CD4-positive, alpha-beta T cell (primary cell): ENCODE results near the gene NCAPG. TPM values are rescaled to one million over a fixed set of nuclear protein-coding genes. Genes with fewer than 3 reads are reported as not detected.

Source experiments
- ATAC-seq: fragments of 200-7000 bp; cut with Tn5 transposase; one replicate; pipeline ENCODE4 v1.10.0; 2022; ENCODE audit warnings: mild to moderate bottlenecking; ENCODE audit not compliant: poor library complexity
- CTCF ChIA-PET: fragments of 350-600 bp; sonication (Branson Sonifier 250); formaldehyde crosslinking; loops from one replicate; lab custom pipeline; 2021; ENCODE audit warnings: antibody characterized with exemption, inconsistent platforms; lab: Charles Lee
- POLR2A ChIA-PET: fragments of 350-600 bp; sonication (Branson Sonifier 250); formaldehyde crosslinking; loops from one replicate; lab custom pipeline; 2021; ENCODE audit warnings: antibody characterized with exemption, inconsistent platforms; lab: Charles Lee
- DNase-seq, 14 experiments: peaks; one replicate each; pipeline ENCODE4 v3.0.0-alpha.2; 2013 to 2020; ENCODE audit warnings: mixed read lengths in 2 of 14
- H3K27ac ChIP-seq, 2 donors: one replicate each; pipeline versions ENCODE4 v1.5.1 to v1.7.0; 2013; ENCODE audit warnings: low read length in 2 of 2, low read depth in 1 of 2, mild to moderate bottlenecking in 1 of 2
- H3K27me3 ChIP-seq, 2 experiments: 1 replicate in 1 of 2; 2 replicates in 1 of 2; pipeline versions ENCODE4 v1.6.1 to v1.7.0; 2013; ENCODE audit warnings: low read length in 2 of 2, control low read depth in 1 of 2, mild to moderate bottlenecking in 1 of 2, moderate library complexity in 1 of 2; ENCODE audit not compliant: insufficient read depth in 2 of 2, control insufficient read depth in 1 of 2
- H3K36me3 ChIP-seq: one replicate; pipeline ENCODE4 v1.6.1; 2013; ENCODE audit warnings: low read length, control low read depth; ENCODE audit not compliant: insufficient read depth
- H3K4me1 ChIP-seq: one replicate; pipeline ENCODE4 v1.6.1; 2013; ENCODE audit warnings: low read length, control low read depth; ENCODE audit not compliant: insufficient read depth
- H3K4me3 ChIP-seq: one replicate; pipeline ENCODE4 v1.5.1; 2013; ENCODE audit warnings: mild to moderate bottlenecking, low read length, moderate library complexity
- H3K9me3 ChIP-seq, 2 experiments: 1 replicate in 1 of 2; 2 replicates in 1 of 2; pipeline versions ENCODE4 v1.6.1 to v1.7.0; 2013; ENCODE audit warnings: low read length in 2 of 2, mild to moderate bottlenecking in 2 of 2, control low read depth in 1 of 2, moderate library complexity in 1 of 2; ENCODE audit not compliant: control insufficient read depth in 1 of 2, insufficient read depth in 1 of 2
- H3K27ac Mint-ChIP-seq: one replicate; pipeline ENCODE4 v1.8.0; 2020; ENCODE audit warnings: mixed read lengths
- H3K27me3 Mint-ChIP-seq: one replicate; pipeline ENCODE4 v1.8.0; 2021; ENCODE audit warnings: mixed read lengths
- H3K36me3 Mint-ChIP-seq: one replicate; pipeline ENCODE4 v1.8.0; 2021; ENCODE audit warnings: low read depth, mixed read lengths
- H3K4me1 Mint-ChIP-seq: one replicate; pipeline ENCODE4 v1.8.0; 2021; ENCODE audit warnings: low read depth, mixed read lengths
- H3K4me3 Mint-ChIP-seq: one replicate; pipeline ENCODE4 v1.8.0; 2020; ENCODE audit warnings: mild to moderate bottlenecking, mixed read lengths
- H3K9me3 Mint-ChIP-seq: one replicate; pipeline ENCODE4 v1.8.0; 2020; ENCODE audit warnings: mixed read lengths
- intact Hi-C, 2 experiments: fragments of 100-400 bp; cut with DNase I in 1 of 2; cut with micrococcal nuclease in 1 of 2; formaldehyde crosslinking; loops; one replicate each; pipeline versions ENCODE4 v1.15.1 to v1.9.0; 2023 to 2025; cut with DNase I, micrococcal nuclease
- total RNA-seq, 174 experiments: library from RNA in 2 of 174; stranded (reverse) in 2 of 174; gene quantifications; one replicate each; pipeline ENCODE4 v1.2.3 and lab custom pipeline; 2021 to 2026
- TF ChIP-seq, protein P1 (sequence below): fragments of 200-600 bp; IDR thresholded peaks from one replicate; pipeline ENCODE4 v1.8.0; 2022; ENCODE audit warnings: antibody characterized with exemption, mild to moderate bottlenecking

Gene NCAPG
- total RNA-seq, 2 experiments from 2014 or later: 0.58 to 0.61 TPM

DNA sequence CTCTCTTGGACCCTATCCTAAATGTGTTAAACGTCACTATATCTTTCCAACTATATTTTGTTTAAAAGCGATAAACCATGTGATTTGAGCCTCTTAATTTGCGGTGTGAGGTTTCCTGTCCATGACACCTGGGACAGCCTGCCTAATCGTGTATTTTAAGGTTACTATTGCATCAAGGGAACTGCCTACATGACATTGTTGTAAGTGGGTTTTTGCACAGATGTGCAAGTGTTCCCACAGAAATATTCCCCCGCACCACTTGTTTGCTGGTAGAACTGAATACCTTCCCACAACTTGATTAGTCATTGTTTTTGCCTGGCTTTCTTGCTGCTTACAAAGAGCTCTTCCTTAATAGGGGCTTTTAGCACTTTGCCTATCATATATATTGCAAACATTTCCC, 24.2 kb upstream of the NCAPG start:
- intact Hi-C loops: no loop called here
- Histone ChIP-seq H3K9me3 (peaks cover 0 to 3% of the 10 kb centered on the region in 2 experiments), H3K27ac (no peak overlapping the region), H3K36me3 (no peaks in the 10 kb centered on the region), H3K4me1 (peaks cover 9% of the 10 kb centered on the region), H3K4me3 (no peak overlapping the region), H3K27me3 (peaks cover 6 to 15% of the 10 kb centered on the region in 2 experiments)
- H3K9me3 Mint-ChIP-seq: no peaks in the 10 kb centered on the region
- no peak overlapping the region for H3K27ac Mint-ChIP-seq
- ATAC-seq (no peak), DNase-seq (no peak)
- peaks cover 38% of the 10 kb centered on the region for H3K36me3 Mint-ChIP-seq
- ChIA-PET CTCF (no interaction called here), POLR2A (no interaction called here)
- TF ChIP-seq, protein P1, sequence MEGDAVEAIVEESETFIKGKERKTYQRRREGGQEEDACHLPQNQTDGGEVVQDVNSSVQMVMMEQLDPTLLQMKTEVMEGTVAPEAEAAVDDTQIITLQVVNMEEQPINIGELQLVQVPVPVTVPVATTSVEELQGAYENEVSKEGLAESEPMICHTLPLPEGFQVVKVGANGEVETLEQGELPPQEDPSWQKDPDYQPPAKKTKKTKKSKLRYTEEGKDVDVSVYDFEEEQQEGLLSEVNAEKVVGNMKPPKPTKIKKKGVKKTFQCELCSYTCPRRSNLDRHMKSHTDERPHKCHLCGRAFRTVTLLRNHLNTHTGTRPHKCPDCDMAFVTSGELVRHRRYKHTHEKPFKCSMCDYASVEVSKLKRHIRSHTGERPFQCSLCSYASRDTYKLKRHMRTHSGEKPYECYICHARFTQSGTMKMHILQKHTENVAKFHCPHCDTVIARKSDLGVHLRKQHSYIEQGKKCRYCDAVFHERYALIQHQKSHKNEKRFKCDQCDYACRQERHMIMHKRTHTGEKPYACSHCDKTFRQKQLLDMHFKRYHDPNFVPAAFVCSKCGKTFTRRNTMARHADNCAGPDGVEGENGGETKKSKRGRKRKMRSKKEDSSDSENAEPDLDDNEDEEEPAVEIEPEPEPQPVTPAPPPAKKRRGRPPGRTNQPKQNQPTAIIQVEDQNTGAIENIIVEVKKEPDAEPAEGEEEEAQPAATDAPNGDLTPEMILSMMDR: no peak
- H3K4me1 Mint-ChIP-seq: peaks cover 20% of the 10 kb centered on the region
- no peak overlapping the region for H3K4me3 Mint-ChIP-seq
- H3K27me3 Mint-ChIP-seq: peaks cover 16% of the 10 kb centered on the region

DNA sequence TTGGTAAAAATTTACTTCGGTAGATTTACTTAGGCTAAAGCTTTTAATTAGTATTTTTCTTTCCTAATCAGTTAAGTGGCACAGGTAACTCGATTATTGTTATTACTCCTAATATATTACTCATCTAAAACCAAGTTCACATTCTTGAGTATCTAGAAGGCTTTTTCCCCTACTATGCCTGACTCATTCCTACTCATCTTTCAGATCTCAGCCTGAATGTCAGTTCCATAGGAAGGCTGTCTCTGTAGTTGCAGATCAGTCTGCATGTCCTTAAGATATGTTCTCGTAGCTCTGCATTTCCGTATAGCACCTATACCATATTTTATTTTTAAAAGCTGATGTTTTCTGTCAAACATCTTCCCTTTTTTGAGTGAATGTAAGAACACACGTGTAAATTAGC, 23.5 kb upstream of the NCAPG start:
- H3K27ac ChIP-seq: no peak overlapping the region
- no peaks in the 10 kb centered on the region for H3K9me3 Mint-ChIP-seq
- peaks cover 6% of the 10 kb centered on the region for H3K4me1 ChIP-seq
- peaks cover 0 to 7% of the 10 kb centered on the region in 2 experiments for H3K27me3 ChIP-seq
- no peak overlapping the region for H3K27ac Mint-ChIP-seq
- ATAC-seq (no peak), DNase-seq (no peak)
- intact Hi-C loops: no loop called here
- H3K9me3 ChIP-seq: no peaks in the 10 kb centered on the region
- H3K4me3 ChIP-seq: no peak overlapping the region
- no peaks in the 10 kb centered on the region for H3K36me3 ChIP-seq
- H3K27me3 Mint-ChIP-seq: peaks cover 9% of the 10 kb centered on the region
- H3K4me3 Mint-ChIP-seq: no peak overlapping the region
- POLR2A ChIA-PET: no interaction called here
- TF ChIP-seq, protein P1: no peak
- CTCF ChIA-PET: interaction anchor here (0.6 kb wide), 1 partner anchor 247 kb away, joined by 3 read pairs; no protein-coding TSS in a partner anchor
- peaks cover 13% of the 10 kb centered on the region for H3K4me1 Mint-ChIP-seq
- peaks cover 41% of the 10 kb centered on the region for H3K36me3 Mint-ChIP-seq

DNA sequence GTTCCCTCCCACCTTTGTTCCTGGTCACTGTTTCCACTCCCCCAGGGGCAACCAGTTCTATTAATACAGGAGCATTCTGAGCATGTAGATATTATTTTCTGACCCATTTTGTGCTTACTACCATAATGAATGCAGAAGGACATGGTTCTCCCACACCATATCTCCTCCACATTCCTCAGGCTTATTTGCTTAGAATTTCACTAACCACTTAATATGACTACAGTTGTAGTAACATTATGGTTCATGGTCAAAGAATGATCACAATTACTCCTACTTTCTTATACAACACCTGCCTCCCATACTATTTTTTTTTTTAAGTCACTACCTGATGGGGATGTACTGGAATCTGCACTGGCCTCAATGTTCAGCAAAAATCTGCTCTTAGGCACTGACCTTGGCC, 21.8 kb upstream of the NCAPG start:
- H3K27me3 ChIP-seq: no peaks in the 10 kb centered on the region
- H3K4me3 Mint-ChIP-seq: no peak overlapping the region
- H3K9me3 Mint-ChIP-seq: no peaks in the 10 kb centered on the region
- intact Hi-C loops: no loop called here
- TF ChIP-seq, protein P1: no peak
- H3K27ac Mint-ChIP-seq: no peak overlapping the region
- H3K27me3 Mint-ChIP-seq: no peaks in the 10 kb centered on the region
- no peaks in the 10 kb centered on the region for H3K36me3 ChIP-seq
- peaks cover 53% of the 10 kb centered on the region for H3K36me3 Mint-ChIP-seq
- no peaks in the 10 kb centered on the region for H3K9me3 ChIP-seq
- POLR2A ChIA-PET: no interaction called here
- peaks cover 12% of the 10 kb centered on the region for H3K4me1 Mint-ChIP-seq
- H3K4me3 ChIP-seq: no peak overlapping the region
- ATAC-seq (no peak), DNase-seq (no peak)
- H3K4me1 ChIP-seq: peaks cover 6% of the 10 kb centered on the region
- CTCF ChIA-PET: no interaction called here
- H3K27ac ChIP-seq: no peak overlapping the region
